GM19468 (cell line): ENCODE measurements around the gene POLR2L.

Source experiments
- ATAC-seq: cut with Tn5 transposase; IDR thresholded peaks from one replicate; pipeline ENCODE4 v1.9.1; 2021; ENCODE audit warnings: mild to moderate bottlenecking, moderate library complexity, moderate number of reproducible peaks; ENCODE audit not compliant: unreplicated experiment; ENCODE audit errors: extremely low read depth

The POLR2L gene

DNA sequence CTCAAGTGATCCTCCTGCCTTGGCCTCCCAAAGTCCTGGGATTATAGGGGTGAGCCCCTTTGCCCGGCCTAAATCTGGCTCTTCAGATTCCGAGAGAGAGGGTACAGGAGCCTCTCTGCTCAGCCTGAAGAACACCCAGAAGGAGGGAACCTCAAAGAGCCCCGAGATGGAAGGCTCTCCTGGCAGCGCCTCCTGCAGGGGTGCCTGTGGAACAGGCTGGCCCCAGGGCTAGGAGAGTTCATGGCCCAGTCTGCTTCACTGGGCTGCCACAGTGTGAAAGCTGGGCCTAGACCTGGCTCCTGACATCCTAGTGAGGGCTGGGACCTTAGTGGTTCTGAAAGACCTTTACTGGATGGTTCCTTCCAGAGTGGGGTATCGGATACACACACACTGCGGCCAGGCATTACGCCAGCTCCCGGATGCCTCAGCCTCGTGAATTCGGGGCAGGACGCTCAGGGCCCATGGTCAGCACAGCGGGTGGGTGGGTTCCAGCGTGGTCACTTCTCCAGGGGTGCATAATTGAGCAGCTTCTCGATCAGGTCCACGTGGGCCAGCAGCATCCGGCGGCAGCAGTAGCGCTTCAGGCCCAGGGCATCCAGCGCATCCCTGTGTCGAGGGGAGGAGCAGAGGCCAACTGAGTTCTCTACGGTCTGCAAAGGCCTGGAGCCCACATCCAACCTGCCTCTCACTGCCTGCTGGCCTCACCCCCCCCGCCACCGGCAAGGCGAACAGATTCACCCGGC is 2.3 kb downstream of the POLR2L start:
- no peak for ATAC-seq

DNA sequence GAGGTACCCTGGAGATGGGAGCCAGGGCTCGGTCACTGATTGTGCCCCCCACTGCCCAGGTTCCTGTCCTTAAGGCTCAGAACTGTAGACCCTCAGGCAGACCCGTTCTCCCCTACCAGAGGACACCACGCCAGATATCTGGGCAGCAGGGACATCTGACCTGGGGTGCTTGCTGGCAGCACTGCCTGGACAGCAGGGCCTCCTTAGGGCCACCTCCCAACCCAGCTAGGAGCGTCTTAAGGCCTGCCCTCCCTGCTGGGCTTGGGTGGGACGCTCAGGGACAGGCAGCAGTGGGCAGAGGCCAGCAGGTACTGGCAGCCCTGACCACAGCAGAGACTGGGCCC is 3.1 kb downstream of the POLR2L start:
- ATAC-seq = no peak

DNA sequence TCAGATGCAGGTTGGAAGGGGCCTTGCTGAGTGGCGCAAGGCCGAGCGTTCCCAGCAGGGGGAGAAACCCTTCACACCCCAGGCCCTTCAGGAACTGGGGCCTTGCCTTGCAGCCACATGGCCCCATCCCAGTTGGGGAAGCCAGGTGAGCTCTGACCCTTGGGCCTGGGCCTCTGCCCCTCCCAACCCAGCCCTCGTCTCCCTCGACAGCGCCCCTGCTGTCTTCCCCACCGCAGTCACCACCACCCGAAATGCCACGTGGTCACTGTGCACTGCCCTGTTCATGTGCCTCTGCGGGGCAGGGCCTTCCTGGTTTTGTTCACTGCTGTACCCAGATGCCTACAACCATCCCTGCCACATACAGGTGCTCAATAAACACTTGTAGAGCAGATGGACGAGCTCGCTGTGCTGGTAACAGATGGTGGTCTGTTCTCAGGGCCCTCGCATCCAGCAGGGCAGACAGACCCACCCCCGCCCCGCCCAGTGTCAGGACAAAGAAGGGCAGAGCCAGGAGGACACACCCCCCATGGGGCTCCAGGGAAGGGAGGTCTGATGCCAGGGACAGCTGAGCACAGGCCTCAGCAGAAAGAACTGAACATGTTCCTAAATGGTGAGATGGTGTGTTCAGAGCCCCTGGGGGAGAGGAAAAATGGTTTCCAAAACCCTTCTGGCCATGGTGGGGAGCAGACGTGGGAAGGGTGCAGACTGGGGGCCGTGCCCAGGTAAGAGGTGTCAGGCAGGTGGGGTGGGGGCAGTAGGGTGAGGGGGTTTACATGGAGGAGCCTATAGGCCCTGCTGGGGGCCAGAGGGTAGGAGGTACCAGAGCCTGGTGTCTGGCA is 3.7 kb downstream of the POLR2L start:
- ATAC-seq = no peak

DNA sequence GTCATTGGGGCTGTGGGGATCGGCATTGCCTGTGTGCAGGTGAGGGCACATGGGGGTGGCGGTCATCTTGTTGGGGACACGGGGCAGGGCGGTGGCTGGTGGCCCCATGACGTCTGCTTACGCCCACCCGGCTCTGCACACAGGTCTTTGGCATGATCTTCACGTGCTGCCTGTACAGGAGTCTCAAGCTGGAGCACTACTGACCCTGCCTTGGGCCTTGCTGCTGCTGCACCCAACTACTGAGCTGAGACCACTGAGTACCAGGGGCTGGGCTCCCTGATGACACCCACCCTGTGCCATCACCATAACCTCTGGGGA is 4.4 kb downstream of the POLR2L start:
- no peak for ATAC-seq

DNA sequence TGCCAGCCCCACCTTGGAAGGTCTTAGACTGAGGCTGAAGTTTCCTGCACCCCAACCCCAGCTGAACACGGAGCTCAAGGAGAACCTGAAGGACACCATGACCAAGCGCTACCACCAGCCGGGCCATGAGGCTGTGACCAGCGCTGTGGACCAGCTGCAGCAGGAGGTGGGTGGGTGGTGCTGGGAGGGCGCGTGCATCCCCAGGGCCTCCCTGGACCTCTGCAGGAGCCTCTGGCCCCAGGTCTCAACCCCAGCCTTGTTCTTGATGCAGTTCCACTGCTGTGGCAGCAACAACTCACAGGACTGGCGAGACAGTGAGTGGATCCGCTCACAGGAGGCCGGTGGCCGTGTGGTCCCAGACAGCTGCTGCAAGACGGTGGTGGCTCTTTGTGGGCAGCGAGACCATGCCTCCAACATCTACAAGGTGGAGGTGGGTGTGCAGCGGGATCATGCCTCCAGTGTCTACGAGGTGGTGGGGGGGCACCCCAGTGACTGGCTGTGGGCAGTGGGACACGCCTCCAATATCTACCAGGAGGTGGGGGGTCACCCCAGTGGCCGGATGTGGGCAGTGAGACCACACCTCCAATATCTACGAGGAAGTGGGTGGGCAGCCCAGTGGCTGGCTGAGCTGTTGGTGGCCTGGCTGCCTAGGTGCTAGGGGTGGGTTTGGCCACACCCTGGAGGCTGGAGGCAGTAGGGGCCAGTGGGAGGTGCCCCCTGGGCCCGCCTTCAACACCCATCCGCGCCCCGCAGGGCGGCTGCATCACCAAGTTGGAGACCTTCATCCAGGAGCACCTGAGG is 4.9 kb downstream of the POLR2L start:
- ATAC-seq = no peak

DNA sequence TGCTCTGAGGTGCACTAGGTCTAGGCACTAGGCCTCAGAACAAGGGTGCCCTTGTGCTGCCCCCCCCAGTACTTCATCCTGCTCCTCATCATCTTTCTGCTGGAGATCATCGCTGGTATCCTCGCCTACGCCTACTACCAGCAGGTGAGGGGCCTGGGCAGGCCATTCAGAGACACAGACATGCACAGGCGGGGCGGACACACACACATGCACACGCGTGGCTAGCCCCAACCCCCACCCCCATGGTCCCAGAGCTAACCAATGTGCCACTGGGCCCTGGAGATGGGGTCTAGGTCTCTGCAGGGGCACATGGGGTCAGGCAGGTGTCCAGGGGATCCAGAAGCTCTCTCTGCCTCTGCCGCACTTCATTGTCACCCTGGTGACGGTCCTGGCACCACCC is 5.6 kb downstream of the POLR2L start:
- ATAC-seq = no peak

DNA sequence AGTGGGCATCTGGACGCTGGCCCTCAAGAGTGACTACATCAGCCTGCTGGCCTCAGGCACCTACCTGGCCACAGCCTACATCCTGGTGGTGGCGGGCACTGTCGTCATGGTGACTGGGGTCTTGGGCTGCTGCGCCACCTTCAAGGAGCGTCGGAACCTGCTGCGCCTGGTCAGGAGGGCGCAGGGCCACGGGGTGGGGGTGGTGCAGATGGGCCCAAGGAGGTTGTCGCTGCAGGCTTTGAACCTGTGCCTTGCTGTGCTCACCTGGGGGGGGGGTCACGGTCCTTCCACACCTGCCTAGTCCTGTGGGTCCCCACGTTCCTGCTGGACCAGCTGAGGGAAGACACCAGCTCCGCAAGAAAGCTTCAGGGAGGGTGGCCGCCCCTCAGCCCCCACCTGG is 6.1 kb downstream of the POLR2L start:
- no peak for ATAC-seq

DNA sequence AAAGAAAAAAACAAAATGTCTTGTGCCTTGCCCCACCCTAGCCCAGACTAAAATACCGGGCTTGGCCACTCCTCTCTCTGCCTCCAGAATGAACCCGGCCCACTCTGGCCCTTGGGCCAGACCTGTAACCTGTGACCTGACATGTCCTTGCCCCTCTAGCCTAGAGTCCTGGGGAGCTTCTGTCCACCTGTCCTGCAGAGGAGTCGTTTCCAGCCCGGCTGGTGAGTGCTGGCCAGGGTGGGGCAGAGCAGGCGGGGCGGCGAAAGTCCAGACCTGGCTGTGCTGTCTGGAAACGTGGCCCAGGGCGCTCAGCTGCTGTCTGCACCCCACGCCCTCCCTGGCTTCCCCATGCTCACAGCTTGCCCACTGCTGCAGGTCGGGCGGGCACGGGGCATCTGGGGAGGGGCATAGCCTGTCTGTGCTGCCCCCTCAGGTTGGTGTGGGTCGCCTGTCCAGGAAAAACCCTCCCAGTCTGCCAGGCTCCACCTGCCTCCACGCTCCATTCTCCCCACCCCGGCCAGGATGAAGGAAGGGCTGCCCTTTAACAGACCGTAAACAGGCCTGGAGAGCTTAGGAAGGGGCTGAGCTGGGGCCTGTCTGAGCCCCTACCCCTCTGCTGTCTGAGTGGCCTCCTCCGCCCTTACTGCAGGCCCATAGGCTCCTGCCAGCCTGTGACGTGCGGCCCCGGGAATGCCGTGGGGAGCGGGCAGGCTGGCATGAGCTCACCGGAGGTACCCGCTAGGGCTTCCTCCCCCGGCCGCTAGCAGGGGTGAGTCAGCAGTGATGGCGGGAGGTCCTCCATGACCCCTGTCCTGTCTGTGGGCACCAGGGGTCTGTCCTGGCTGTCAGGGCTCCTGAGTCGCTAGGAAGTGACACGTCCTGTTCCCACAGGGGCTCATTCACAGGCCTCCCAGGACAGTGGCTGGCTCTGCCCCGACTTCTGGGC is 7.7 kb downstream of the POLR2L start:
- ATAC-seq = no peak

DNA sequence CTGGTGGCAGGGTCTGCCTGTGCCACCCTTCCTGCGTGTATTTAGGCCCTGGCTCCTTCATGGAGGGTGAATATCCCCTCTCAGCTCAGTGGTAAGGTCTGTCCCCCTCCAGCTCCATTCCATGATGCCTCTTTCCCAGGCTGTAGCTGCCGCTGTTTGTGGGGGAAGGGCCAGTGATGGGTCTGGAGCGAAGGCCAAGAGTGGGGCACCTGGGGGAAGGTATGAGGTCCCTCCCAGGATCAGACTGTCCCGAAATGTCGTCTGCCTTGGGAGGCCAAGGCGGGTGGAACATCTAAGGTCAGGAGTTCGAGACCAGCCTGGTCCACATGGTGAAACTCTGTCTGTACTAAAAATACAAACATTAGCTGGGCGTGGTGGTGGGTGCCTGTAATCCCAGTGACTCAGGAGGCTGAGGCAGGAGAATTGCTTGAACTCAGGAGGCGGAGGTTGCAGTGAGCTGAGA is 8.4 kb downstream of the POLR2L start:
- no peak for ATAC-seq

DNA sequence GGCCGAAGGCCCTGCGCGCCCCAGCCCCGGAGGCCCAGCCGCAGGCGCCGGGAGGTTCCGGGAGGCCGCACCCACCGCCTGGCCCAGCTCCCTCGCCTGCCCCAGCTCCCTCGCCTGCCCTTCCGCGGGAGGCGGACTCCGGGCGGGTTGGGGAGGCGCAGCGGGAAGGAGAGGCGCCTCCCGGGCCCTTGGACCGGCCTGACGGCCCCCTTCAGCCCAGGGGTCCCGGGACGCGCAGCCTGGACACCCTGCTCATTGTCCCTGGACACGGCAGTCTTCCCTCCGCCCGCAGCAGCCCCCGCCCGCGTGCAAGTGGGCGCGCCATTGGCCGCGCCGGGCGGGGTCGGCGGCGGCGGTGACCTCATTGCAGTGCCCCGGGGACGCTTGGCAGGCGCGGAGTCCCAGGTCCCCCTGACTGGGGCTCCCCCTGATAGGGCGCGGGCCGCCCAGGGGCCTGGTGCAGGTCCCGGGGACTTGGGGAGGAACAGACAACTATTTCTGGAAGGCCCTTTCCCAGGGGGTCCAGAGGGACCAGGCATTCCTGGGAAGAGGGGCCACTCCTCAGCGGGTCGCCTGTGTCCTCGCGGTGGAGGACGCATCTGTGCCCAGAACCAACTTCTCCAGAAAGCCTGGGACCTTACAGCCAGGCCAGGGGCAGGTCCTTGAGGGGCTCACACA is 9.1 kb downstream of the POLR2L start:
- no peak for ATAC-seq

DNA sequence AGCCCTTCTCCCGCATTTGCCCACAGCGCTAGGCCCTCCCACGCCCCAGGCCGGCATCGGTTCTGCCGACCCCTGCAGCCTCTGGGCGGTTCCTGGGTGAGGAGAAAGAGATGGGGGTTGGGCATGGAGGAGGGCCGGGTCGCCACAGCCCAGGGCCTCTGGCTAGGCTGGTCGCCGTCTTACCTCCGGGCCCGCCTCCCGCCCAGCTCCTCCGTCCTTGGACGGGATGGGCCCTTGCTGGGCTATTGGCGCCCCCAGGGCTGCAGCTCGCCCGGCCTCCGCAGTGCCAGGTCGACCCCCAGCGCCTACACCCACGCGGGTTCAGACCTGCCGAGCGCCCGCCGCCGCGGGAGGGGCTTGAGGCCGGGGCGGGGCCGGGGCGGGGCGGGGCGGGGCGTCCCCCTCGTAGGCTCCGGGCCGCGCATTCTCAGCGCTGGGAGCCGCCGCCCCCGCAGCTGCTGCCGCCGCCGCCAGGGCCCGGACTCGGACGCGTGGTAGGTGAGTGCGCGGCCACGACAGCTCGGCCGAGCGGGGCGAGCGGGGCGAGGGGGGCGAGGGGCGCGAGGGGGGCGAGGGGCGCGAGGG is 9.7 kb downstream of the POLR2L start, which contains the start of gene CD151:
Gene CD151, plus strand, starts transcription at position 424 of the 585 bp plus-strand sequence. CDS start 3,118 bp downstream, outside the sequence.
- no peak for ATAC-seq

DNA sequence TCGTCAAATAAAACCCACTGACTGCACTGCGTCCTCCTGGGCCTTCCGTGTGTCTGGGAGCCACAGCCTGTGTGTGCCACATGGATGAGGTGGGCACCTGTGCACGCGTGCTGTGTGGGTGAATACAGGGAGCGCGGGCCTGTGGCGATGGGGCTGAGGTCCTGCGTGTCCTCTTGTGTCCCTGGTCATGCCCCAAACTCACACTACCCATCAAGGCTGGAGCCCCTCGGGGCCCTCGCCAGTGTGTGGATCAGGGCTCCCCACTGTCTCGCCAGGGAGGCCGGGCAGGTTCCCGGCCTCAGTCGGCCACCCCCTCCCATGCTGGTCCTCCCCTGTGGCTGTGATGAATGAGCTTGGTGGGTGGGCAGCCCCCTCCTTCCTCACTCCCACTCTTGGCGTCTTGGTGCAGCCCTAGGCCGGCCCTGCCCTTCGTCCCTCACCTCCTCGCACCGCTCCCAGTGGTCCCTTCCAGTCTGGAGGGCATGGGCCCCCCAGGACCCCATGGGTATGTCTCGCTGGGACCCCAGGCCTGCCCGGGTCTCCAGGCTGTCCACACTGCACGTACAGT is 10.3 kb downstream of the POLR2L start:
- no peak for ATAC-seq

DNA sequence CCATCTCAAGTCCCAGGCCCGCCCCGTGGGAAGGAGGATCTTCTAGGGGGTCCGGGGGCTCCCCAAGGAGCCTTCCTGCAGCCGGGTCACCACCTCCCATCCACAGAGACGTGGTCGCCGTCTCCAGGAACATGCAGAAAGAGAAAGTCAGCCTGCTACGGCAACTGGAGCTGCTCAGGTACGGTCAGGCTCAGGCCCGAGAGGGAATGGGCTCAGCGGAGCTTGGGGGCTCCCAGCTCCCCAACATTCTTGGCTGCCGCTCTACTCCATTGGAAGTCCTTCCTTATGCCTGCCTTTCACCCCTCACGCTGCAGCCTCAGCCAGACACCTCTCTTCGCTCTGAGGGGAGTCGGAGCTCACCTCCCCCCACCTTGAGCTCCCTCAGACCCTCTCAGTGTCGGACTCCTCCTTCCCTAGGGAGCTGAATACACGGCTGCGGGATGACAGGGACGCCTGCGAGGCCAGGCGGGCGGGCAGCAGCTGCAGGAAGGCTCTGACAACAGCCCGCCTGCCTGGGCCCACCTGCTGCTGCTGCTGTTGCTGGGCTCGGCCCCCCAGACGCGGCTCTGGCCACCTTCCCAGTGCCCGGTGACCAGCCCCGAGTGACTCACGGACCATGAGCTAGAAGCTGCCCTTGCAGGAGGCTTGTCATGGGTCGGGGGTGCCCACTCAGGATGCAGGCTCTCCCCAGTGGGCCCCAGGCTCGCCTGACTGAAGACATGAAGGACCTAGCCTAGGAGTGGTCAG is 11.0 kb downstream of the POLR2L start:
- no peak for ATAC-seq

DNA sequence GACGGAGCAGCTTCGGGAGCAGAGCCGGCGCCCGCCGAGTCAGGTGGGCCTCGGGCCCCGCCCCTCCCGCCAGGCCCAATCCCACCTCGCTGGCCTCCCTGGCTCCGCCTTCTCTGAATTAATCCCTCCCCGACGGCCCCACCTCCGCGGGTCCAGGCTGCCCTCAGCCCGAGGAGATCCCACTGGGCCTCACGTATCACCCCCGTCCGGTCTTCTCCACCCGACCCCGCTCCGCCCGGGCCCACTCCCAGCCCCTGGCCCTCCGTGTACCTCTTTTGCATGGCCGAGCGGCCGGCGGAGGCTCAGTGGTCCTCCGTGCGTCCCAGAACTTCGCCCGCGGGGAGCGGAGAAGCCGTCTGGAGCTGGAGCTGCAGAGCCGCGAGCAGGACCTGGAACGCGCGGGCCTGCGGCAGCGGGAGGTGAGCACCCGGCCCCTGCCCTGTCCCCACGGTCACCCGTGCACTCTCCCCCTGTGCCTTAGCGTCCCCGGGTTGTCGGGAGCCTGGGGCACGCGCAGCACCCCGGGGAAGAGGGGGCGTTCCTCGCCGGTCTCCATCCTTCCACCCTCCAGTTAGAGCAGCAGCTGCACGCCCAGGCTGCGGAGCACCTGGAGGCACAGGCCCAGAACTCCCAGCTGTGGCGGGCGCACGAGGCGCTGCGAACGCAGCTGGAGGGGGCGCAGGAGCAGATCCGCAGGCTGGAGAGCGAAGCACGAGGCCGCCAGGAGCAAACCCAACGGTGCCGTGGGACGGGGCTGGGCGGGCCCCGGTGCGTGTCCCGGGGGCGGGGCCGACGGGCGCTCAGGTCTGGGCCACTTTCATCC is 11.8 kb downstream of the POLR2L start:
- ATAC-seq = no peak

DNA sequence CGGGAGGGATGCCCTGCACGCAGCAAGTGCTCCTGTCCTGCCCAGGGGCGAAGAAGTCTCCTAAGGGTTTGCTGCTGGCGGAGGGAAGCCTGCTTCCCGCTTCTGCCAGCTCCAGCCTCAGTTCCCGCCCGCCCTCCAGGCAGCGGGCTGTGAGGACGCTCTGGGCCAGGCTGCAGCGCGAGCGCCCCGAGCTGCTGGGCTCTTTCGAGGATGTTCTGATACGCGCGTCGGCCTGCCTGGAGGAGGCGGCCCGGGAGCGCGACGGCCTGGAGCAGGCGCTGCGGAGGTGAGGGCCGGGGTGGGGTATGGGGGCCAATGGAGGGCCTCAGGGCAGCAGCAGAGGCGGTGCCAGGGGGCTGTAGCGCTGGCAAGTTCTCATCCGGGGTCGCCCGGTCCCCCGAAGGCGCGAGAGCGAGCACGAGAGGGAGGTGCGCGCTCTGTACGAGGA is 12.5 kb downstream of the POLR2L start:
- ATAC-seq = no peak

DNA sequence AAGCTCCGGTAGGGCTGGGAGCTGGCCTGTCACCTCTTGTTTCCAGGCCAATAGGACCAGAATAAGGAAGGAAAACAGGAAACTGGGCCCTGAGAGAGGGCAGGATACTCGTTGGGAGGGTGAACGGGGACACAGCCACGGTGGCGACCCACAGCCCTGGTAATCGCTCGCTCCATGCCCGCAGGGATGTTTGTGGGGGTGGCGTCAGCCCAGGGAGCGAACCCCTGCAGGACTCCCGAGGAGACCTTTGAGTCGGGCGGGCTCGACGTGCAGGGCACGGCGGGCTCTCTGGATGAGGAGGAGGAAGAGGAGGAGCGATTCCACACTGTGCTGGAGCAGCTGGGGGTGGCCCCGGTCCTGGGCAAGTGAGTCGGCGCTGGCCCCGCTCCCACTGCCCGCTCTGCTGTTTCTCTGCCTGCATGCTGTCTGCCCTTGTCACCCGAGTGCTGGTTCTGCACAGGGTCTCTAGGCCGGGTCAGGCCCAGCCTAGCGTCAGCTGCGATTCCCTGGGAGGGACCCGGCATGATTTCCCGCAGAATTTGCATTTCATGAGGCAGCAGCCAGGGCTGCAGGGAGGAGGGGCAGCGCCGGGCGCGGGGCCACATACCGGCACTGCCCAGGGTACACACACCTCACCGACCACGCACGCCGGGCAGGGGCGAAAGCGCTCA is 13.0 kb downstream of the POLR2L start:
- no peak for ATAC-seq
